GM21526 (cell line): Measurements from ENCODE around the gene DOCK1.

ENCODE experiments used
- ATAC-seq: cut with Tn5 transposase; IDR thresholded peaks from one replicate; pipeline ENCODE4 v1.9.1; 2021; ENCODE audit warnings: moderate library complexity; ENCODE audit not compliant: unreplicated experiment, low FRiP score

DOCK1 gene

GRCh38 chr10:127320176-127320575, 414.9 kb downstream of the DOCK1 start:
- no peak for ATAC-seq

DNA sequence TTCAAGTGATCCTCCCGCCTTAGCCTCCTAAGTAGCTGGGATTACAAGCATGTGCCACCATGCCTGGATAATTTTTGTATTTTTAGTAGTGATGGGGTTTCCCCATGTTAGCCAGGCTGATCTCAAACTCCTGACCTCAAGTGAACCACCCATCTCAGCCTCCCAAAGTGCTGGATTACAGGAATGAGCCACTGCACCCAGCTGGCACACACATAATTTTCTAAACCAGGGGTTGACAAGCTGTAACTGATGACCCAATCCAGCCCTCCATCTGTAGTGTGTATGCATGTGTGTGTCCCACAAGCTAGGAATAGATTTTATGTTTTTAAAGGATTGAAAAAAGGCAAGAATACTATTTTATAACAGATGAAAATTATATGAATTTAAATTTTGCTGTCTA, 417.1 kb downstream of the DOCK1 start:
- ATAC-seq = no peak

GRCh38 chr10:127325506-127325905, 420.3 kb downstream of the DOCK1 start:
- ATAC-seq = no peak

DNA sequence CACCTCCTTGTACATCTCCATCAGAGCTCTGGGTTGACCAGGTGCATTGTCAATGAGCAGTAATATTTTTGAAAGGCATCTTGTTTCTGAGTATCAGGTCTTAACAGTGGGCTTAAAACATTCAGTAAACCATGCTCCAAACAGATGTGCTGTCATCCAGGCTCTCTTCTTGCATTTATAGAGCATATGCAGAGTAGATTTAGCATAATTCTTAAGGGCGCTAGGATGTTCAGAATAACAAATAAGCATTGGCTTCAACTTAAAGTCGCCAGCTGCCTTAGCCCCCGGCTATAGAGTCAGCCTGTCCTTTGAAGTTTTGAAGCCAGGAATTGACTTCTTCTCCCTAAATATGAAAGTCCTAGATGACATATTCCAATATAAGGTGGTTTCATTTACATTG, 421.7 kb downstream of the DOCK1 start:
- no peak for ATAC-seq

DNA sequence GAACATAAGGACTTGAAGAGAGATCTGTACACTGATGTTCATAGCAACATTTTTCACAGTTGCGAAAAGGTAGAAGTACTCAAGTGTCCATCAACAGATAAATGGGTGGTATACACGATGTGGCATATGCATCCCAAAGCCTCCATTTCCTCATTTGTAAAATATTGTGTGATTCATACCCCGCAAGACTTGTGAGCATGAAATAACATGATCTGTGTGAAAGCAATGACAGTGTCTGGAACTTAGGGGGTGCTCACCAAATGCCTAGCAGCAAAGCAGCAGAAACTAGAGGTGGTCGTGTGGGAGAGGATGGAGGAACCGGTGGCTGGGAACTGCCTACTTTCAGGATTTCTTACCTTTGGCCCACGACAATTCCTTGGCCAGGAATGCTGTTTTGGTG, 426.5 kb downstream of the DOCK1 start:
- no peak for ATAC-seq

GRCh38 chr10:127332631-127333030, 427.4 kb downstream of the DOCK1 start:
- no peak for ATAC-seq

DNA sequence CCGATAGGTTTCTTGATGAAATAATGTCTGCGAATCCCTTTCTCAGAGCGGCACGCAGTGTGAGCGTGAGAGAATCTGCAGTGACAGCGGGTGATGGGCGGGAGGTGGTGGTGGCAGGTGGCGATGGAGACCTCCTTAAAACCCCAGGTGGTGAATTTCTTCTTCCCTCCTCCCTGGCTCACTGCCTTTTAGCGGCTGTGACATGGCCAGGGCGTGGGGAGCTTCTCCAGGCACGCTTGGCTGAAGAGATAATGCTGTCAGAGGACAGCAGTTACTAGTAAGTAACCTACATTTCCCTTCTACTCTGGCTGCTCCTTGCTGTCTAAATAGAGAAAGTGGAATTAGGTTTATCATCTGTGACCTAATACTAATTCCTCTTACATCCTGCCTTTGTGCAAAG, 432.6 kb downstream of the DOCK1 start:
- no peak for ATAC-seq

DNA sequence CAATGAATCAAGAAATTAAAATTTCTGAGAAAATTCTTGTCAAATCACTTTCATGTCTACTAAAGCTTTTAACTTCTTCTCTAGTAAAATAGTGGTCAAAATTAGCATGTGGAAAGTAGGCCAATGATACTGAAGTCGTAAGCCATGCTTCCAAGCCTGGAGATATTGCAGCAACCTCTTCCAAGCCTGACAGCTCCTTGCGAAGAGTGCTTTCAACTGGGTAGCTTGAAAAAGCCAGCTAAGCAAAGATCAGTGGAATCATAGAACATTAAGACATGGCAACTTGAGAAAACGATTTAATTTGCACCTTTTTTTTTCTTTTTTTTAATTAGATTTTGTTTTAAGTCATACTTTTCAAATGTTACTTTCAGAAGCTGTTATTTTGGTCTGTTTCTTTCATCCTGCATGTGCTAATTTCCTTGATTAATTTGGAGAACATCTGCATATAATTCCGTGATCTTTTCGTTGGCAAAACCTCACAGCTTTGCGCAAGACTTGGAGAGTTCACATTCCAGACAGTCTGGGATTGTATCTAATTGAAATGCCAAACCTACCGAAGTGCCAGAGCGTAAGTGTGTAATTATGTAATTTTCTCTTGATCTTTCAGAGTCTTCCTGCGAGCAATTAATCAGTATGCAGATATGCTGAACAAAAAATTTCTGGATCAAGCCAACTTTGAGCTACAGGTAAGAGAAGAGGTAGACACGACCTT, 433.3 kb downstream of the DOCK1 start:
- no peak for ATAC-seq

DNA sequence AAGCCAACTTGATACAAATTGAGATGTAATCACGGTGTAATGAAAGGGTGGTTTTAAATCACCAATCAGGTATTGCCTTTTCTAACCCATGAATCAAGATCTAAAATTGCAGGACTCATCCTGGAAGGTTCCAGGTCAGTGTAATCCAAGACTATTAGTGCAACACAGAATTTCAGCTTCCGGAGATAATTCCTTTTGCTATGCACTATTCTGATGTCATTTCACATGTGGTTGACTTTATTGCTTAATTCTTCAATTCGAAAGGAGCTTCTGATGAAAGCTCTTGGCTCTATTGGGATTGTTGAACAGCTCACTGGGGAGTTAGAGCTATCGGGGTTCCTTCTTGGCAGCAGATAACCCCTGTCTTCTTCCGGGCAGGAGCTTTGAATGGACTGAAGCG, 438.6 kb downstream of the DOCK1 start:
- ATAC-seq = no peak

GRCh38 chr10:127344346-127344745, 439.1 kb downstream of the DOCK1 start:
- no peak for ATAC-seq

- ATAC-seq = no peak
Measured at GRCh38 chr10:127345231-127345965, 440.2 kb downstream of the DOCK1 start.

GRCh38 chr10:127346604-127347003, 441.4 kb downstream of the DOCK1 start:
- no peak for ATAC-seq

DNA sequence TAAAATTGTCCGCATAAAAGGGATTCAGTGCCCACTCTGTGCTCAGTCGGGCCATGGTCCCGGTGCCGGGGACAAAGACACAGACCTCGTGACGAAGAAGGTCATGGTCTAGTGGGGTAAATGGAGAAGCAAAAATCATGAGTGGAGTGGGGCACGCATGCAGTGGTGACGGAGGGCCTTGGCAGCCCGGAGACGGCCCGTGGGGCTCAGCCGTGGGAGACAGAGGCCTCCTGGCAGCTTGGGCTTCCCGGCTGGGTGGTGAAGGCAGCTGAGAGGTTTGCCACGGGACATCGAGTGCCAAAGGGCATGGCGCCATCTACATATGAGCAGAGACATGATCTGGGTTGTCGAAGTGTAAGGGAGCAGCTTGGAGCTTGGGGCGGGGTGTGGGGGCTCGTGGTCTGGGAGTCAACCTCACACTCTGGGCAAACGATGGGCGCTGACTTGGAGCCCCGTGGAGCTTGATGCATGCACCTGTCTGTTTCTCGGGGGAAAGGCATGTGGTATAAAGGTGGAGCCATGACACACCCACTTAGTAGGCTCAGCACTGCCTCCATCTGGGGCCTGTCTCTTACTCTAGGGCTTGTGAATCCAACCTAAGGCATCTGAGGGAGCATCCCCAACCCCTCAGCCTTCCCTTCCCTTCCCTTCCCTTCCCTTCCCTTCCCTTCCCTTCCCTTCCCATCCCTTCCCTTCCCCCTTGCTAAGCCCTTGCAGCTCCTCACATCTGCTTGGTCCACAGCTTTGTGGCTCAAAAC, 442.2 kb downstream of the DOCK1 start:
- ATAC-seq = no peak

- ATAC-seq = no peak
Measured at GRCh38 chr10:127349737-127350136, 444.5 kb downstream of the DOCK1 start.

DNA sequence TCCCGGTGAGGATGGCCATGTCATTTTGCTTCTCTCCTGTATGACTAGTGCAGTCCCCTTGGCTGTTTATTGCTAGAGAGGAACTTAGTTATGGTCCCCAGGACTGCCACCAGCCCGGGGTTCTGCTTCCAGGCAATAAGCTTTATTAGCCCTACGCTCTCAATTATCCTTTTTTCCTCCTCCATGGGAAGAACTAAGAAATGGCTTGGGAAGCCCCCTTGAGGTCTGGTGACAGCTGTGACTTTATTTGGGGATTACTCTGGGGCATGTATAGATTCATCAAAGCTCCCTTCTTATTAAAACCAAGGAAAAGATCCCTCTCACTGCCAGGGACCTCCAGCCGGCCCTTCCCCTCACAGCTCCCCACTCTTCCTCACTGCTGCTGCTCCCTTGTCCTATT, 446.3 kb downstream of the DOCK1 start:
- ATAC-seq = no peak

DNA sequence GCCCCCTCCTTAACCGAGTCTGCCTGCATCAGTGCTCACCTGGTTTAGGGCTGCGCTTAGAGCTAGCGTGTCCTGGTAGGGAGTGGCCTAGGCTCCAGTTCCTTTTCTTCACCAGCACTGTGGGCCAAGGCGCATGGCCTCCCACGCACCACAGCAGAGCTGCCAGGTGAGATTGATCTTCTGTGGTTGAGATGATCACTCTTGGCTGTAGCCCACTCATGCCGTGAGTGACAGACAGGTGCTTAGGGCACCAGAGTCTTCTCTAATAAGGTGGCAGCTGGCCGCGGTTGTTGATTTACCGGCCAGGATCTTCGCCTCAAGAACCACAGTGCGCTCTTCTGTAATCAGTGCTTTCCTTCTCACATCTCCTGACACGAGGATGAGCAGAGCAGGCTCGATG, 448.3 kb downstream of the DOCK1 start:
- no peak for ATAC-seq

GRCh38 chr10:127354255-127354654, 449.0 kb downstream of the DOCK1 start:
- ATAC-seq = no peak

DNA sequence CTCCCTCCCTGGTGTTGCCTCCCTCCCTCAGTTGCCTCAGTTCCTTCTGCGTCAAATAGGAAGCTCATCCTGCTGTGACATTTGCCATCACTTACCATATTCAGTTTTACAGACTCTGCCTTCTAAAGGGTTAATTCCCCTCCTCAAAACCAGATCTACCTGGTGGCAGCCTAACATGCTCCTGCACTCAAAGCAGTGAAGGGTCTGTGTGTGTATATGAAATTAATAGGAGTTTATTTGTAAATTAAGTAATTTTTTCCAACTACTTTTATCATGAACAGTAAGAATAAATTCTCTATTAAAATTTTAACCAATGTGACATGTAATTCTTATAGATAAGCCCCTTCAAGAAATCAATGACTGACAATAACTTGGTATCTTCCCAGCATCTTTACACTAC, 449.8 kb downstream of the DOCK1 start:
- no peak for ATAC-seq

GRCh38 chr10:127356360-127356759, 451.1 kb downstream of the DOCK1 start:
- no peak for ATAC-seq

DNA sequence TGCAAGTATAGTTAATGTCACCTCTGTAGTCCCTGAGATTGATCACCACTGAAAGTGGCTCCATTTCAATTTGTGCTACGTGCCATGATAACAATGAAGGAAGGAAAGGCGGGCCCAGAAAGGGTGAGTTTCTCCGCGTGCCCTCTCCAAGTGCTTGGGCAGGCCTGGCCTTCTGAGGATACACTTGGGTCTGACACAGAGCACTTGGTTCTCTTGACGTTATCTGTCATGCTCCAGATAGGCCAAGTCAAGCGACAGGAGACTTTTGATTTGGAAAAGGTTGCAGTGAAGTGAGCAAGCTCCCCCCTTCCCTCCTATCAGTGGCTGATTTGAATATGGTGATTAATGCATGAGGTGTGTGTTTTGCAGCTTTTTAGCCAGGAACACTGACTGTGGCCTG, 452.0 kb downstream of the DOCK1 start:
- ATAC-seq = no peak

- no peak for ATAC-seq
Measured at GRCh38 chr10:127358337-127358736, 453.1 kb downstream of the DOCK1 start.

DNA sequence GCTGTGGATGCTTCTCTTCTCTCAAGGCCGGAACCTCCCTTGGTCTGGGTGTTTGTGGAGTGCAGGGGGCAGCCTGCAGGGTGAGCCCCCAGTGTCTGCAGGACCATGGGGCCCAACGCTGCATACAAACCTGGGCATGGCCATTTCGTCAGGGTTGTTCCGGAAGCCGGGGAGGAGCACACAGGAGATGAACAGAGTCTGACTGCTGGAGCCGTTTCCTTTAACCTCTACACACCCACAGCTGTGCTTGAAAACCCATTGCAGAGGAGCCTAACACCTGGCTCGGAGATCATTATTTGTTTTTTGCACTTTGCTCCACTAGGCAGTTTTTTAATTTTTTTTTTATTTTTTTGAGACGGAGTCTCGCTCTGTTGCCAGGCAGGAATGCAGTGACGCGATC, 458.8 kb downstream of the DOCK1 start:
- no peak for ATAC-seq
